ENCODE measurements around the gene SLC7A10.

The SLC7A10 gene

DNA sequence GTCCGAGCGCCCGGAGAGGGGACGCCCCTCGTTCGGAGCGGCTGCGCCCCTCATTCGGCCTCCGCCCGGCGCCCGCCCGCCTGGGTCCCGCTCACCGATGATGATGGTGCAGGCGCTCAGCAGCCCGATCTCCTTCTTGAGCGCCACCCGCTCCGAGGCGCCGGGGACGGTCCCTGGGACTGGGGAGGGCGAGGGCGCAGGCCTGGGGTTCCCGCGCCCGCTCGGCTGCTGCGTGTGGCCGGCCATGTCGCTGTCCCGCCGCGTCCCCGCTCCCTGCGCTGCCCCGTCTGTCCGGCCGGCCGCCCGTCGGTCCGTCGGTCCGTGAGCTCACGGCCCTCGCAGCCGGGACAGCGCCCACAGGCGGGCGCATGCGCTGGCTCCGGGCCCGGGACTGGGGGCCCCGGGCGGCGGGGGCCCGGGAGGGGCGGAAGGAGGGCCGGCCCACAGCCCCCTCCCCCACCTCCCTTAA is at the start of gene SLC7A10:
Gene SLC7A10, minus strand, starts transcription at position 393 of the 469 bp plus-strand sequence. Its CDS starts 147 bp downstream, at position 246.
- Histone ChIP-seq H3K36me3 (ENCODE audit: insufficient read depth, low read length) (no peaks in the 10 kb centered on the region), H3K4me1 (ENCODE audit: insufficient read depth, low read length) (no peaks in the 10 kb centered on the region), H2AFZ (ENCODE audit: low read depth, low read length) (no peak within 1 kb of the TSS), H3K4me3 (ENCODE audit: low read length) (no peak within 1 kb of the TSS), H3K9me3 (ENCODE audit: low read length) (peaks cover 15% of the 10 kb centered on the region), H3K27me3 (ENCODE audit: insufficient read depth, low read length) (peaks cover 67% of the 10 kb centered on the region)

GRCh38 chr19:33274663-33275558 is 49.3 kb upstream of the SLC7A10 start:
- Histone ChIP-seq H3K4me1 (ENCODE audit: insufficient read depth, low read length) (no peaks in the 10 kb centered on the region), H3K27me3 (ENCODE audit: insufficient read depth, low read length) (peaks cover 6% of the 10 kb centered on the region), H3K36me3 (ENCODE audit: insufficient read depth, low read length) (no peaks in the 10 kb centered on the region), H2AFZ (ENCODE audit: low read depth, low read length) (no peak overlapping the region), H3K9me3 (ENCODE audit: low read length) (no peaks in the 10 kb centered on the region), H3K4me3 (ENCODE audit: low read length) (no peak overlapping the region)

- Histone ChIP-seq H3K9me3 (ENCODE audit: low read length) (no peaks in the 10 kb centered on the region), H3K27me3 (ENCODE audit: insufficient read depth, low read length) (peaks cover 6% of the 10 kb centered on the region), H3K36me3 (ENCODE audit: insufficient read depth, low read length) (no peaks in the 10 kb centered on the region), H3K4me3 (ENCODE audit: low read length) (no peak overlapping the region), H2AFZ (ENCODE audit: low read depth, low read length) (no peak overlapping the region), H3K4me1 (ENCODE audit: insufficient read depth, low read length) (no peaks in the 10 kb centered on the region)
Measured at GRCh38 chr19:33273881-33274662, 48.4 kb upstream of the SLC7A10 start.

DNA sequence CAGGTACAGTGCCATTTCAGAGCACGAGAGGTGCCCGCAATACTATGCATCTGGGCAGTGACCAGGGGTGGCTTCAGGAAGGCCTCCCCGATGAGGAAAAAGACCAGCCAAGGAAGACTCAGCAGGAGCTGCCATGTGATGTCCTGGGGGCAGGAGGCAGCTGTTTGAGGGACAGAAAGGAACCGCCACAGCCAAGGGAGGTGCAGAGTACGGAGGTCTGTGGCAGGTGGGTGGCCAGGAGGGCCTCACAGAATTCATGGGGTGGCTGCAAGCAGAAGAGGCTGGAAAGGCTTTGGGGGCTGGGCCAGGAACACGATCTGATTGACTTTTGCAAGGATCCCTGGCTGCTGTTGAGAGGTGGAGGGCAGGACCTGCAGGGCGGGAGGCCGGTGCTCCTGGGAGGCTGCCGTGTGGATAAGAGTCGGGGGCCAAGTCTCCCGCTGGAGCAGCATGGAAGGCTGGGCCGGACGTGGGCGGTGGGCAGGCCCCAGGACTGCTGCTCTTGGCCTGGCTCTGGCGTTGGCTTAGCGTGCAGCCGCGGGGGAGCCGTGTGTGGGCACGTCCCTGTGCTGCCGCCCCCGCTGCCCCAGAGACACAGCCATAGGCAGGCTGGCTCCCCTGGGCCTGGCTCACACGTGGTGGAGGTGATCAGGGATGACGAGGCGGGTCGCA is 47.6 kb upstream of the SLC7A10 start:
- Histone ChIP-seq H3K4me1 (ENCODE audit: insufficient read depth, low read length) (no peaks in the 10 kb centered on the region), H2AFZ (ENCODE audit: low read depth, low read length) (no peak overlapping the region), H3K36me3 (ENCODE audit: insufficient read depth, low read length) (no peaks in the 10 kb centered on the region), H3K4me3 (ENCODE audit: low read length) (no peak overlapping the region), H3K9me3 (ENCODE audit: low read length) (no peaks in the 10 kb centered on the region), H3K27me3 (ENCODE audit: insufficient read depth, low read length) (peaks cover 6% of the 10 kb centered on the region)

- Histone ChIP-seq H3K4me3 (ENCODE audit: low read length) (no peak overlapping the region), H3K4me1 (ENCODE audit: insufficient read depth, low read length) (no peaks in the 10 kb centered on the region), H3K36me3 (ENCODE audit: insufficient read depth, low read length) (no peaks in the 10 kb centered on the region), H3K9me3 (ENCODE audit: low read length) (no peaks in the 10 kb centered on the region), H3K27me3 (ENCODE audit: insufficient read depth, low read length) (peaks cover 6% of the 10 kb centered on the region), H2AFZ (ENCODE audit: low read depth, low read length) (no peak overlapping the region)
Measured at GRCh38 chr19:33271246-33272021, 45.8 kb upstream of the SLC7A10 start.

GRCh38 chr19:33270769-33271168 is 45.1 kb upstream of the SLC7A10 start:
- Histone ChIP-seq H3K27me3 (ENCODE audit: insufficient read depth, low read length) (peaks cover 6% of the 10 kb centered on the region), H2AFZ (ENCODE audit: low read depth, low read length) (no peak overlapping the region), H3K4me3 (ENCODE audit: low read length) (no peak overlapping the region), H3K9me3 (ENCODE audit: low read length) (no peaks in the 10 kb centered on the region), H3K36me3 (ENCODE audit: insufficient read depth, low read length) (no peaks in the 10 kb centered on the region), H3K4me1 (ENCODE audit: insufficient read depth, low read length) (no peaks in the 10 kb centered on the region)

GRCh38 chr19:33269016-33269415 is 43.4 kb upstream of the SLC7A10 start:
- Histone ChIP-seq H3K9me3 (ENCODE audit: low read length) (no peaks in the 10 kb centered on the region), H2AFZ (ENCODE audit: low read depth, low read length) (no peak overlapping the region), H3K4me1 (ENCODE audit: insufficient read depth, low read length) (no peaks in the 10 kb centered on the region), H3K4me3 (ENCODE audit: low read length) (no peak overlapping the region), H3K27me3 (ENCODE audit: insufficient read depth, low read length) (peaks cover 6% of the 10 kb centered on the region), H3K36me3 (ENCODE audit: insufficient read depth, low read length) (no peaks in the 10 kb centered on the region)

- H2AFZ ChIP-seq (ENCODE audit: low read depth, low read length) = no peak overlapping the region
- no peaks in the 10 kb centered on the region for H3K36me3 ChIP-seq (ENCODE audit: insufficient read depth, low read length)
- H3K4me1 ChIP-seq (ENCODE audit: insufficient read depth, low read length) = no peaks in the 10 kb centered on the region
- no peak overlapping the region for H3K4me3 ChIP-seq (ENCODE audit: low read length)
- peaks cover 9% of the 10 kb centered on the region for H3K27me3 ChIP-seq (ENCODE audit: insufficient read depth, low read length)
- no peaks in the 10 kb centered on the region for H3K9me3 ChIP-seq (ENCODE audit: low read length)
Measured at GRCh38 chr19:33268162-33268991, 42.7 kb upstream of the SLC7A10 start.

- Histone ChIP-seq H3K36me3 (ENCODE audit: insufficient read depth, low read length) (no peaks in the 10 kb centered on the region), H3K4me3 (ENCODE audit: low read length) (no peak overlapping the region), H2AFZ (ENCODE audit: low read depth, low read length) (no peak overlapping the region), H3K9me3 (ENCODE audit: low read length) (no peaks in the 10 kb centered on the region), H3K27me3 (ENCODE audit: insufficient read depth, low read length) (peaks cover 7% of the 10 kb centered on the region), H3K4me1 (ENCODE audit: insufficient read depth, low read length) (no peaks in the 10 kb centered on the region)
Measured at GRCh38 chr19:33267706-33268105, 42.1 kb upstream of the SLC7A10 start.

DNA sequence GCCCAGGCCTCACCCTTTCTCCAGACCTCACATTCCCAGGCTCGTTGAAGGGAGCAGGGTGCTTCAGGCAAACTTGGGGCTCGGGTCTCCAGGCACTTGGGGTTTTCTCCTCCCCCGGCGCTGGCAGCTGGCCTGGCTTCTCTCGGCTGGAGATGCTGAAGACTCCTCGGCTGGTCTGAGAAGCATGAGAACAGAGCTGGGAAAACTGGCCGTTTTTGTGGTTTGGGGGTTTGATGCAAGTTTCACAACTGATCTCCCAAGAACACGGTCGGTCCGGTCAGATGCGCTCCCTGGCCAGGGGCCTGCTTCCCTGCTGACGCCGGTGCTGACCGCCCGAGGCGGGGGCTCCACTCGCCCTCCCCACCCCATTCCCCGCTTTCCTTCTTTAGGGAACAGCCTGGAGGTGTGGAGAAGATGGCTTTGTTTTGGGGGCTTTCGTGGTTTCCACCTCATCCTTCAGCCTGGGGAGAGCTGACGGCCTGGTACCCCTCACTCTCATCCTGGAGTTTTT is 41.4 kb upstream of the SLC7A10 start:
- H3K9me3 ChIP-seq (ENCODE audit: low read length) = no peaks in the 10 kb centered on the region
- peaks cover 7% of the 10 kb centered on the region for H3K27me3 ChIP-seq (ENCODE audit: insufficient read depth, low read length)
- H3K36me3 ChIP-seq (ENCODE audit: insufficient read depth, low read length) = no peaks in the 10 kb centered on the region
- no peak overlapping the region for H2AFZ ChIP-seq (ENCODE audit: low read depth, low read length)
- no peaks in the 10 kb centered on the region for H3K4me1 ChIP-seq (ENCODE audit: insufficient read depth, low read length)
- H3K4me3 ChIP-seq (ENCODE audit: low read length) = no peak overlapping the region

GRCh38 chr19:33264881-33265445 is 39.3 kb upstream of the SLC7A10 start:
- Histone ChIP-seq H3K36me3 (ENCODE audit: insufficient read depth, low read length) (no peaks in the 10 kb centered on the region), H3K4me3 (ENCODE audit: low read length) (no peak overlapping the region), H3K4me1 (ENCODE audit: insufficient read depth, low read length) (no peaks in the 10 kb centered on the region), H3K27me3 (ENCODE audit: insufficient read depth, low read length) (peaks cover 22% of the 10 kb centered on the region), H3K9me3 (ENCODE audit: low read length) (no peaks in the 10 kb centered on the region), H2AFZ (ENCODE audit: low read depth, low read length) (no peak overlapping the region)

Data from neuron (in vitro differentiated cells).